SK-N-SH treated with all-trans-retinoic acid at 6 μM for 48 hours (cell line): ENCODE measurements around the gene RNPS1.

ENCODE experiments used
- ATAC-seq: fragments of 200-7000 bp; cut with Tn5 transposase; 3 replicates; pipeline ENCODE4 v1.9.1; 2020; ENCODE audit warnings: mild to moderate bottlenecking, moderate library complexity
- ARNTL ChIP-seq: fragments of 450-650 bp; formaldehyde crosslinking; IDR thresholded peaks from 2 replicates; pipeline ENCODE4 v1.5.0; 2020; ENCODE audit warnings: low read depth, mild to moderate bottlenecking, moderate library complexity, borderline replicate concordance
- BACH2 ChIP-seq: fragments of 250-450 bp; sonication (Bioruptor Pico); IDR thresholded peaks from 2 replicates; pipeline ENCODE4 v1.9.0; 2021; ENCODE audit warnings: mild to moderate bottlenecking, borderline replicate concordance
- CSRNP3 ChIP-seq: fragments of 250-450 bp; sonication (Bioruptor Pico); IDR thresholded peaks from 2 replicates; pipeline ENCODE4 v1.5.1; 2021; ENCODE audit warnings: mild to moderate bottlenecking, moderate library complexity
- ESRRG ChIP-seq: fragments of 250-450 bp; sonication (Bioruptor Pico); IDR thresholded peaks from 2 replicates; pipeline ENCODE4 v1.6.1; 2021; ENCODE audit warnings: mild to moderate bottlenecking
- GLIS3 ChIP-seq: fragments of 250-450 bp; sonication (Bioruptor Pico); IDR thresholded peaks from 2 replicates; pipeline ENCODE4 v1.5.0; 2020; ENCODE audit warnings: mild to moderate bottlenecking, moderate library complexity
- ISL1 ChIP-seq: fragments of 250-450 bp; sonication (Bioruptor Pico); IDR thresholded peaks from 2 replicates; pipeline ENCODE4 v2.1.2; 2022; ENCODE audit warnings: mild to moderate bottlenecking, moderate library complexity
- OSR1 ChIP-seq: fragments of 250-450 bp; sonication (Bioruptor Pico); IDR thresholded peaks from 2 replicates; pipeline ENCODE4 v1.8.0; 2022; ENCODE audit warnings: moderate library complexity, mild to moderate bottlenecking, inconsistent platforms
- POU6F1 ChIP-seq: fragments of 250-450 bp; sonication (Bioruptor Pico); IDR thresholded peaks from 2 replicates; pipeline ENCODE4 v1.8.0; 2021; ENCODE audit warnings: low read depth, mild to moderate bottlenecking, moderate library complexity, borderline replicate concordance
- SNAI2 ChIP-seq: fragments of 250-450 bp; sonication (Bioruptor Pico); IDR thresholded peaks from 2 replicates; pipeline ENCODE4 v1.5.0; 2020; ENCODE audit warnings: mild to moderate bottlenecking, moderate library complexity
- TCF4 ChIP-seq: fragments of 250-450 bp; sonication (Bioruptor Pico); IDR thresholded peaks from 2 replicates; pipeline ENCODE4 v1.8.0; 2021; ENCODE audit warnings: mild to moderate bottlenecking, moderate library complexity, borderline replicate concordance
- TOX ChIP-seq: fragments of 250-450 bp; sonication (Bioruptor Pico); IDR thresholded peaks from 2 replicates; pipeline ENCODE4 v1.8.0; 2021; ENCODE audit warnings: mild to moderate bottlenecking, moderate library complexity, borderline replicate concordance
- ZC3H10 ChIP-seq: fragments of 250-450 bp; sonication (Bioruptor Pico); IDR thresholded peaks from 2 replicates; pipeline ENCODE4 v1.5.1; 2021; ENCODE audit warnings: mild to moderate bottlenecking, moderate library complexity
- ZFP3 ChIP-seq: fragments of 250-450 bp; sonication (Bioruptor Pico); IDR thresholded peaks from 2 replicates; pipeline ENCODE4 v1.5.0; 2020; ENCODE audit warnings: mild to moderate bottlenecking, moderate library complexity
- ZFP30 ChIP-seq: fragments of 450-650 bp; formaldehyde crosslinking; IDR thresholded peaks from 2 replicates; pipeline ENCODE4 v1.5.0; 2022; ENCODE audit warnings: mild to moderate bottlenecking, moderate library complexity
- ZNF565 ChIP-seq: fragments of 450-650 bp; formaldehyde crosslinking; conservative IDR thresholded peaks from 2 replicates; pipeline ENCODE4 v1.5.0; 2020; ENCODE audit warnings: low read depth, mild to moderate bottlenecking, moderate library complexity
- ZNF70 ChIP-seq: fragments of 450-650 bp; formaldehyde crosslinking; IDR thresholded peaks from 2 replicates; pipeline ENCODE4 v1.5.0; 2020; ENCODE audit warnings: mild to moderate bottlenecking, moderate library complexity
- ZNF8 ChIP-seq: fragments of 450-650 bp; formaldehyde crosslinking; IDR thresholded peaks from 2 replicates; pipeline ENCODE4 v1.5.0; 2020; ENCODE audit warnings: mild to moderate bottlenecking, moderate library complexity
- TF ChIP-seq, protein P1 (sequence below): fragments of 250-450 bp; sonication (Bioruptor Pico); IDR thresholded peaks from 2 replicates; pipeline ENCODE4 v1.5.0; 2020; ENCODE audit warnings: mild to moderate bottlenecking, moderate library complexity
- TF ChIP-seq, protein P2 (sequence below): fragments of 250-450 bp; sonication (Bioruptor Pico); IDR thresholded peaks from 2 replicates; pipeline ENCODE4 v1.8.0; 2020; ENCODE audit warnings: mild to moderate bottlenecking, moderate library complexity, borderline replicate concordance

RNPS1 gene

GRCh38 chr16:2256531-2257140, 11.3 kb downstream of the RNPS1 start:
- no peak for ATAC-seq
- TF ChIP-seq, protein P1, sequence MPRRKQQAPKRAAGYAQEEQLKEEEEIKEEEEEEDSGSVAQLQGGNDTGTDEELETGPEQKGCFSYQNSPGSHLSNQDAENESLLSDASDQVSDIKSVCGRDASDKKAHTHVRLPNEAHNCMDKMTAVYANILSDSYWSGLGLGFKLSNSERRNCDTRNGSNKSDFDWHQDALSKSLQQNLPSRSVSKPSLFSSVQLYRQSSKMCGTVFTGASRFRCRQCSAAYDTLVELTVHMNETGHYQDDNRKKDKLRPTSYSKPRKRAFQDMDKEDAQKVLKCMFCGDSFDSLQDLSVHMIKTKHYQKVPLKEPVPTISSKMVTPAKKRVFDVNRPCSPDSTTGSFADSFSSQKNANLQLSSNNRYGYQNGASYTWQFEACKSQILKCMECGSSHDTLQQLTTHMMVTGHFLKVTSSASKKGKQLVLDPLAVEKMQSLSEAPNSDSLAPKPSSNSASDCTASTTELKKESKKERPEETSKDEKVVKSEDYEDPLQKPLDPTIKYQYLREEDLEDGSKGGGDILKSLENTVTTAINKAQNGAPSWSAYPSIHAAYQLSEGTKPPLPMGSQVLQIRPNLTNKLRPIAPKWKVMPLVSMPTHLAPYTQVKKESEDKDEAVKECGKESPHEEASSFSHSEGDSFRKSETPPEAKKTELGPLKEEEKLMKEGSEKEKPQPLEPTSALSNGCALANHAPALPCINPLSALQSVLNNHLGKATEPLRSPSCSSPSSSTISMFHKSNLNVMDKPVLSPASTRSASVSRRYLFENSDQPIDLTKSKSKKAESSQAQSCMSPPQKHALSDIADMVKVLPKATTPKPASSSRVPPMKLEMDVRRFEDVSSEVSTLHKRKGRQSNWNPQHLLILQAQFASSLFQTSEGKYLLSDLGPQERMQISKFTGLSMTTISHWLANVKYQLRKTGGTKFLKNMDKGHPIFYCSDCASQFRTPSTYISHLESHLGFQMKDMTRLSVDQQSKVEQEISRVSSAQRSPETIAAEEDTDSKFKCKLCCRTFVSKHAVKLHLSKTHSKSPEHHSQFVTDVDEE (CRISPR knock-in tag): no peak
- no peak for TF ChIP-seq BACH2 (CRISPR knock-in tag)
- no peak for TF ChIP-seq ZFP30 (CRISPR knock-in tag)
- no peak for TF ChIP-seq TCF4 (CRISPR knock-in tag)
- TF ChIP-seq ISL1 (CRISPR knock-in tag): no peak
- no peak for TF ChIP-seq ESRRG (CRISPR knock-in tag)
- TF ChIP-seq, protein P2, sequence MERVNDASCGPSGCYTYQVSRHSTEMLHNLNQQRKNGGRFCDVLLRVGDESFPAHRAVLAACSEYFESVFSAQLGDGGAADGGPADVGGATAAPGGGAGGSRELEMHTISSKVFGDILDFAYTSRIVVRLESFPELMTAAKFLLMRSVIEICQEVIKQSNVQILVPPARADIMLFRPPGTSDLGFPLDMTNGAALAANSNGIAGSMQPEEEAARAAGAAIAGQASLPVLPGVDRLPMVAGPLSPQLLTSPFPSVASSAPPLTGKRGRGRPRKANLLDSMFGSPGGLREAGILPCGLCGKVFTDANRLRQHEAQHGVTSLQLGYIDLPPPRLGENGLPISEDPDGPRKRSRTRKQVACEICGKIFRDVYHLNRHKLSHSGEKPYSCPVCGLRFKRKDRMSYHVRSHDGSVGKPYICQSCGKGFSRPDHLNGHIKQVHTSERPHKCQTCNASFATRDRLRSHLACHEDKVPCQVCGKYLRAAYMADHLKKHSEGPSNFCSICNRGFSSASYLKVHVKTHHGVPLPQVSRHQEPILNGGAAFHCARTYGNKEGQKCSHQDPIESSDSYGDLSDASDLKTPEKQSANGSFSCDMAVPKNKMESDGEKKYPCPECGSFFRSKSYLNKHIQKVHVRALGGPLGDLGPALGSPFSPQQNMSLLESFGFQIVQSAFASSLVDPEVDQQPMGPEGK (CRISPR knock-in tag): no peak
- no peak for TF ChIP-seq CSRNP3 (CRISPR knock-in tag)
- TF ChIP-seq ZFP3 (CRISPR knock-in tag): no peak
- no peak for TF ChIP-seq POU6F1 (CRISPR knock-in tag)
- TF ChIP-seq ARNTL (CRISPR knock-in tag): no peak
- TF ChIP-seq SNAI2 (CRISPR knock-in tag): no peak

GRCh38 chr16:2253293-2253692, 14.6 kb downstream of the RNPS1 start:
- no peak for TF ChIP-seq ZNF8 (CRISPR knock-in tag)
- TF ChIP-seq ZNF70: no peak
- no peak for TF ChIP-seq ZNF565 (CRISPR knock-in tag)
- no peak for ATAC-seq

GRCh38 chr16:2252806-2253148, 15.1 kb downstream of the RNPS1 start:
- ATAC-seq: no peak
- TF ChIP-seq TCF4 (CRISPR knock-in tag) (no peak), GLIS3 (CRISPR knock-in tag) (no peak), ZNF70 (no peak), TOX (no peak), OSR1 (CRISPR knock-in tag) (no peak)

DNA sequence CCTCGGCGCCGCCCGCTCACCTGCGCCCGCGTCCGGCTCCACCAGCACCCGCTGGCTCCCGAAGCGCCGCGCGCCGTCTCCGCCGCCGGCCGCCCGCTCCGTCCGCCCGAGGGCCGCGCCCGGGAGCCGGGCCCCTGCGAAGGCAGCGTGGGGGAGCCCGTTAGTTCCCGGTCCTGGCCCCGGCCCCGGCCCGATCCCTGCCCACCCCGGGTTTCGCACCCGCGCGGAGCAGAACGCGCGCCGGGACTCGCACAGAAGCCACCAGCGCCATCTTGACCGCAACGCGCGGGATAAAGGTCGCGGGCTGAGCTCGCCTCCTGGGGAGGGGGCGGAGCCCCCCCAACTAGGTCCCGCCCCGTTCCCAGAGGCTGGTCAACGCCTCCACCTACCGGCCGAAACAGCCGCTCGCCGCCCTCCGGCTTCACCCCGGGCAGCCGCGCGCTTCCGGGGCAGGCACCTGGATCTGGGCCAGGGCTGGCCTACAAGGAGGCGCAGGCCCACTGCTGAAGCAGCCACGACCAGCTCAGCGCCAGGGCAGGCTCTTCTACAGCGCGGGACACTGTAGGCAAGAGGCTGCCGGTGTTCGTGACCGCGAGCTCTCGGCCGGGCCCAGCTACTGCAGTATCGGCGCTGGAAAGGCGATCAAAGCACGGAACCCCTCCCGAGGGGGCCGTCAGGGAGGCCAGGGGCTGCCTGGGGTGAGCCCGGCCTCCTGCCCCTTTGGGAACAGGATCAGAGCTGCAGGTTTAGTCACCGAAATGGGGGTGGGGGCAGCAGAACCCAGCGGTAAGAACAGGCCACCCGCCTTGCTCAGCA, 16.4 kb downstream of the RNPS1 start, which contains the start of gene ECI1:
Gene ECI1 (minus strand): TSS at position 292 of the 816 bp plus-strand sequence. CDS start 21 bp downstream, at position 271.
- peak; percentile 91 for ATAC-seq
- 0 out of 2 replicates have a peak, but pooled peaks have one; percentile 18 for TF ChIP-seq CSRNP3 (CRISPR knock-in tag)
- TF ChIP-seq ZC3H10 (CRISPR knock-in tag): no peak
- TF ChIP-seq, protein P2 (CRISPR knock-in tag): peak; percentile 100
- peak; percentile 2; the same call in 1 of the 2 replicates for TF ChIP-seq GLIS3 (CRISPR knock-in tag)
